NK-92 treated with Interleukin-12 subunit alpha and Interleukin-12 subunit beta, amount 100 ng/mL, for 24 hours (cell line): ENCODE measurements around the gene ITGA1.
"Not testable (repeated sequence)": the region's sequence is repeated elsewhere in the genome, so short reads cannot be mapped to it uniquely, and the experiment has no call there.

Experiments used
- DNase-seq: peaks from one replicate; lab custom pipeline; 2025; lab: John Stamatoyannopoulos, UW

ITGA1 gene

GRCh38 chr5:52865991-52866390, 78.3 kb downstream of the ITGA1 start:
- DNase-seq, result not testable (repeated sequence)

DNA sequence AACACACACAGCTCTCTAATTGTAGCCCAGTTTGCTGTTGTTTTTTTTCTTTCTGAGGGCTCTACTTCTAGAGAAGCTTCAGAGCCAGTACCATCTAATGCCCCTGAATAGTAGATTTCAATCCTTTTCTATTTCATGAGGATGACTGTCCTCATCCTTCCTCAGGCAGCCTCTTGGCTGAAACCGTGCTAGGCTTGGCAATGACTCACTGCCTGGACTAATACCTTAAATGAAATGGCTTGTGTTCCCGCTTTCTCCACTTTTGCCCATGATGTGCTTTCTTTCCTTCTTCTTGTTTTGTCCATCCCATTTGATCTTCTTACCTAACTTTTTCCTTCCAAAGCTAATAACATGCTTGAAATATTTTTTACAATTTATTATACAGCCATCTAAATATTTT, 80.1 kb downstream of the ITGA1 start:
- no peak for DNase-seq

GRCh38 chr5:52868417-52868816, 80.7 kb downstream of the ITGA1 start:
- no peak for DNase-seq

DNA sequence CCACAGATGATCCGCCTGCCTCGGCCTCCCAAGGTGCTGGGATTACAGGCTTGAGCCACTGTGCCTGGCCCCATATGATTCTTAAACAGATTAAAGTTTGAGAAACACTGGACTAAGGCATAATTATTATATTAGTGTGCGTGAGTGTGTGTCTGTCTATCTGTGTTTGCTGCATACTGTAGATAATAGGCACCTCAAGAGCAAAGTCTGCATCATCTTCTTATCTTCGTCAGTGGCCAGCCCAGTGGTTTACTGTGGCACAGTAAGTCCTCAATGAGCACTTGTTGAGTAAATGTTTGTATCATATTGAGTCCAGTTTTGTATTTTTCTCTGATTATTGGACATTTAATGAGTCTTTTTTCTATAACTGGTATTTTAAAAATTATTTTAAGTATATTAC, 81.7 kb downstream of the ITGA1 start:
- no peak for DNase-seq

GRCh38 chr5:52870448-52870847, 82.7 kb downstream of the ITGA1 start:
- no peak for DNase-seq

DNA sequence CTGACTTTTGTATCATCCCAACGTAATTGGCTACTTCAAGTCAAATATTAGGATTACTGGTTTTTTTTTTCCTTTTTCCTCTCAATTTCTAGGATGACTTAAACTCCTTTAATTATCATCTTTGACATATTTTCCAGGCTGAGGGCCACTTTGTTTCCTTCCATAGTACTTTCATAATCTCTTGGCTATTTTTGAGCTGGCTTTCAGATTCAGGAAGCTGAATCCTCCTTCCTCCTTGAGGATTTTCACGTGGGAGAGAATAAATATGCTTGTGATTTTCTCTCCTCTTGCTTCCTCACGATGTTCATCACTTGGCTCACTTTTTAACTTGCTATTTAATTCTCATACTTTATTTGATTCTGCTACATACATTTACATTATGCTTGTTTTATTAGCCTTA, 88.1 kb downstream of the ITGA1 start:
- no peak for DNase-seq

GRCh38 chr5:52876456-52876855, 88.7 kb downstream of the ITGA1 start:
- DNase-seq, result no peak

DNA sequence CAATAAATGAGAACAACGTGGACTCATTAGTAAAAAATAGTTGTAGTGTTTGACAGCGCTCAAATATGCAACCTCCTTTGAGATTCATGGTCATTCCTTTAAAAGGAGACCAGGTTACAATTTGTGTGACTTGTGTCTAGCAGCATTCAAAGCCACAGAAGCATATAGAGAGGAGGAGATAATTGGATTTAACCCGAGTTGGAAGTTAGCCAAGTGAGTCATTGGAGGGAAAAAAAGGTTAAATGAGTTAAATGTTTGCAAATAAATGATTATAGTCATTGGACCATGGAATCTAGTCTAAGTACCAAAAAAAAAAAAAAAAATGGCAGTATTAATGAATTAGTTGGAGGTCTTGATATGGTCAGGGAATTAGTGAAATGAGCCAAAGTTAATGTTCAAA, 90.9 kb downstream of the ITGA1 start:
- no peak for DNase-seq

DNA sequence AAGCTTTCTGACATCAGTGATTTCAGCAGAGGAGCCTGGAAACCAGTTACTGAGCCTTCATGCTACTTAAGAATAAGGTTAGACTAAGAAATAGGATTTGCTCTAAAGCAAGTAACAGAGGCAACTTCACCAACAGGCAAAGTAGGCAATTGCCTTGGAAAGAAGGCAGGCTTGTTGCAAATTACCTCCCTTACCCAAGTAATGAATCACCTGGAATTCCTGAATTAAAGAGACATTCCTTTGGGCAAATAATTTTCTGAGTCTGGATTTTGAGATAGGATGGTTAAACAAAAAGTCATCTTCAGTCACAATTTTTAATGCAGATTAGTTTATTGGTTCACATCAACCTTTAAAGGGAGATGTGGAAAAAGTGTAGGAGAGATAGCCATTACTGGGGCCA, 92.8 kb downstream of the ITGA1 start:
- DNase-seq, result no peak

GRCh38 chr5:52881468-52881867, 93.8 kb downstream of the ITGA1 start:
- DNase-seq, result no peak

GRCh38 chr5:52883110-52883509, 95.4 kb downstream of the ITGA1 start:
- DNase-seq, result no peak

DNA sequence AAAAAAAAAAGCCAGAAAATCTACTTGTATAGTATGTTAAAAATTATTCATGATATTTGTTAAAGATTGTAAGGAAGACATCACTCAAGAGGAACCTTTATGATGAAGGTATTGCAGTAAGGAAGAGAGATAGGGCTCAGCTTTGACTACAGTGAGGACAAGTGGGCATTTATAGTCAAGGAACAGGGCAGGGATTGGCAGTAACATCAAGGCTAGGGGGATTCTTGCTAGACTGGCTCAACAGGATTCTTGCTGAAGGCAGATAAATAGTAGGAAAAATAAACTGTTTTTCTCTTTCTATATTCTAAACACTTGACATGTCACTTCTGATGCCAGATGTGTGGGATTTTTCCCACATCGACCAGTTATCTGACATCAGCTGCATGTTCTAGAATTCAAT, 96.7 kb downstream of the ITGA1 start:
- no peak for DNase-seq

DNA sequence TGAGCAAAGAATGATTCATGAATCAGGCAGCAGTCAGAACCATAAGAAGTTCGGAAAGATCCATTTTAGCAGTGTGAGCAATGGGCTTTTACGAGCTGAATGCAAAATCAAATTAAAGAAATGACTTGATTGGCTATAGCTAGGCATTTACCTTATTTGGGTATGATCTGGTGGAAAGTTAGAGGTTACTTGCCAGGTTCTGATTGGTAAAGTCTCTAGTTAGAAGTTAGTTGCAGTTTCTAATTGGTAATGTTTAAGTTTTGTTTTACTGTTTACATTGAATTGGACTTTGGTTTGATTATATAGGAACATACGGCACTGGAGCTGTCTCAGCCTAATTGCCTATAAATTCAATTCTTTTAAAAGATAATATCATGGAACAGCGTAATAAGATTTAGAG, 97.9 kb downstream of the ITGA1 start:
- no peak for DNase-seq

DNA sequence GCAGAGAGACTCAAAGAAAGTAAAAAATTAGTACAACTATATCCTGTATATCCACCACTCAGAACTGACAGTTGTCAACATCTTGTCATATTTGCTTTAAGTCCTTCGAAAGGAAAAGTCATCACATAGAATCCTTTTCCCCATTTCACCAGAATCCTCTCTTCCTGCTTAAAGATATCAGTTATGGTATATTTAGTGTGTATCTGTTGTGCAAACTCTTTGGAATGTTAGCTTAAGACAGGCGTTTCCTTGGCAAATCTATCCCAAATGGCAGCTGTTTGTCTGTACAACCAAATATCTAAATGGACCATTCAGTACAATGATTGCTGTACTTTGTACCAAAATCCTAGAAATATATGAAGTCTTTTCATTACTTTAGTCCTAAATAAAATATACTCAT, 98.5 kb downstream of the ITGA1 start:
- no peak for DNase-seq

DNA sequence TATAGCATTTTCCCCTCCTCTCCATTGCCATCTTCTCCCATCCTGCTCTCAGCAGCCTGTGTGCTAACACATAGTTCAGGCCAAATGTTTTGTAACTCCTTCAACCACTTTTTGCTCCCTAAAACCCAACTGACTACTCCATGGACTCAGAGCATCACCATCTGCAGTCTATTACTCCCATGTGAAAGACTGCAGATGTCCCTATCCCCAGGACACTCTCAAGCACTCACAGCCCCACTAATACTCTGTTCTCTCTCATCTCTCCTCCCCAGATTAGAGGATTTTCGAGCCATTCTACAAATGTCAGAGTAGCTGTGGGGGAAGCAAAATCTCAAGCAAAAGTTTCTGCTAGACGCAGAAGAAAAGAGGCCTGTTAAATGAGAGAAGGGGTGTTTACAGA, 99.3 kb downstream of the ITGA1 start:
- no peak for DNase-seq

DNA sequence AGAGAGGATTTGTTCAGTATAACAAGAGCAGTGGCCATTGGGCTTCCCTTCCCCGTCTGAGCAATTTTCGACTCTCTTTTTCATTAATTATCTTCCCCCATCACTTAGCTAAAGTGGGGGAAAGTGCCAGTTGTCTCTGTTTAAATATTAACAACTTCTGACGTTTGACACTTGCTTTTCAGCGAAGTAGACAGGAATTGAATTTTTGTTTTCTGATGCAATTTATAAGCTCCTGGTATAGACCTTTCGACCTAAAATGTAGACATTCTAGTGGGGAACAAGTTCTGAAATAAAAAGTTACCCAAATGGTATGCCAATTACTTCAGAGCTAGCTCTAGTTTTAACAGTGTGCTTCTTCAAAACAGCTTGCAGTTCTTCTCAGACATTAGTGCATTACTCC, 100.6 kb downstream of the ITGA1 start:
- DNase-seq, result no peak

DNA sequence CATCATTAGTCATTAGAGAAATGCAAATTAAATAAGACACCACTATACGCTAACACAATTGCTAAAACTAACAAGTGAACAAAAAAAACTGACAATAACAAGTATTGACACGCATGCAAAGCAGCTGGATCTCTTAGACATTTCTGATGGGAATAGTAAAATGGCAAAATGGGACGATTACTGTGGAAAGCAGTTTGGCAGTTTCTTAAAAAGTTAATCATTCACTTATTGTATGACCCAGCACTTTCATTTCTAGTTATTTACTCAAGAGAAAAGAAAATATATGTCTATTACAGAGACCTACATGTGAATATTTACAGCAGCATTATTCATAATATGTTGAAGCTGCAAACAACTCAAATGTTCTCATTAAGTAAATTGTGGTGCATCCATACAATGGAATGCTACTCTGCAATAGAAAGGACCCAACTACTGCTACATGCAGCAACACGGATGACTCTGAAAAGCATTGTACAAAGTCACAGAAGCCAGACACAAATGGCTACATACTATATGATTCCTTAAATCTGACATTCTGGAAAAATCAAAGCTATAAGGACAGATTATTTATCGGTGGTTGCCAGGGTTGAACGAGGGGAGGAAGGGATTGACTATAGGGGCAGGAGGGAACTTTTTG, 104.6 kb downstream of the ITGA1 start:
- DNase-seq, result no peak

DNA sequence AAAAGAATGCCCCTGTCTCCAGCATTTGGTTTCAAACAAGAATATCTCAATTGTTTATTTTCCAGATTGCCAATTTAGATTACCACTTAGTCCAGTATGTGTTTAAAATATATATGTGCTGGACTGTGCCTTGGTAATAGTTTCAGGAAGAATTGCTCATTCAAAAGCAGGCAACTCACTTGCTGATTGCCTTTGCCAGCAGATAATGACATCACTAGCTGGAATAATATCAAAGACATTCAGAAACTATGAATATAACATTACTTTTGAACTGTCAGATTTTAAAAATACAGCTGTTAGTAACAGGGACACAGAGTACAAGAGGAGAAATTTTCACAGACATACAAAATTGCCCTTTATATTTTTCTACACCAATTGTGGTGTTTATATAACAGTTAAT, 105.4 kb downstream of the ITGA1 start:
- DNase-seq, result no peak

GRCh38 chr5:52893863-52894262, 106.1 kb downstream of the ITGA1 start:
- DNase-seq, result no peak

GRCh38 chr5:52894451-52894850, 106.7 kb downstream of the ITGA1 start:
- DNase-seq, result no peak

DNA sequence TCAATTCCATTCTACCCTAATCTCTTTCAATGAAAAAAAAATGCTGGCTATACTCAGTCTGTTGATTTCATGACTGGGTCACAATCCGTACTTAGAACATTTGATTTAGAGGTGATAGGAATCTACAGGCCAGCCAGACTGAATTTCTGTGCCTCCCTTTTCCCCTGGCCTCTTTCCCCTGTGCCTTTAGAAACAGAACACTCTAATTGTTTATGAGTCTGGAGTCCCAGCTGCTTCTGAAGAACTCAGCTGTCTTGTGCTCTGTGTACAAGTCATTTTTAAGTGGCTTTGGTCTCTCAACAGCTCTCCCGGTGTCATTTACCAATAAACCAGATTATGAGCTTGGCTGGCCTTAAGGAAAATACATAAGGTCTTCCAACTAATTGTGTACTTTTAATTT, 107.4 kb downstream of the ITGA1 start:
- no peak for DNase-seq

- no peak for DNase-seq
These were observed 108.1 kb downstream of the ITGA1 start for GRCh38 chr5:52895572-52896413.

GRCh38 chr5:52896534-52897237, 109.0 kb downstream of the ITGA1 start:
- DNase-seq, result no peak
